WTC11 (cell line): ENCODE measurements around the gene SEC22C.

ENCODE experiments used
- NFYB ChIP-seq: sonication (generic); formaldehyde crosslinking; conservative IDR thresholded peaks from 2 replicates; pipeline ENCODE4 v1.8.0; 2022; ENCODE audit warnings: low read depth, missing genetic modification reagents
- SMAD4 ChIP-seq: sonication (generic); formaldehyde crosslinking; IDR thresholded peaks from 2 replicates; pipeline ENCODE4 v1.8.0; 2022; ENCODE audit warnings: mild to moderate bottlenecking, missing genetic modification reagents
- SP1 ChIP-seq: sonication (generic); formaldehyde crosslinking; conservative IDR thresholded peaks from 2 replicates; pipeline ENCODE4 v1.8.1; 2022; ENCODE audit warnings: missing genetic modification reagents
- ZBTB21 ChIP-seq: sonication (generic); formaldehyde crosslinking; IDR thresholded peaks from 2 replicates; pipeline ENCODE4 v1.8.1; 2023; ENCODE audit warnings: mild to moderate bottlenecking, missing genetic modification reagents, borderline replicate concordance

DNA sequence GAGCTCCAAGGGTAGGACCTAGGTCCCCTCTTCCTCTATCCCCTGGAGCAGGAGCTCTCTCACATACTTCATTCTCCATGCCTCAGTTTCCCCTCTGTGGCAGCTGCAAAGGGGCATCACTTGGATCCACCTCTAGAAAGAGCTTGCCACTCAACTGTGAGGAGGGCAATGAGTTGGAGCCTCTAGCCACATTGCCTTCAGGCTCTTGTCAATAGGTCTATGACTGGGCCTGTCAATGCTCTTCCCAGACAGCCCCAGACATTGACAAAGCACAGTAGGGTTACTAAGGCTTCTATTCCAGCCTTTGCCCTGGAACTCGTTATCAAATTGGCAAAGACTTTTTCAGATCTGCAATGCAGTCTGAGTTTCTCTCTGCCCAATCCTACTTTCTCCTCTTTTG lies 83.7 kb downstream of the SEC22C start:
- TF ChIP-seq SMAD4 (CRISPR knock-in tag) = no peak
- TF ChIP-seq SP1 = no peak
- no peak for TF ChIP-seq ZBTB21 (CRISPR knock-in tag)
- TF ChIP-seq NFYB (CRISPR knock-in tag) = no peak
